Occipital lobe (tissue), 2 donors: ENCODE data around the gene CDK5RAP3. TPM values are rescaled to one million over a fixed set of nuclear protein-coding genes. Genes with fewer than 3 reads are reported as not detected.

Source experiments
- DNase-seq: peaks from one replicate; lab custom pipeline; 2025; lab: John Stamatoyannopoulos, UW
- total RNA-seq: library from RNA; depleted of rRNA; stranded (reverse); fragments of >200 nt; gene quantifications from one replicate; pipeline ENCODE4 v1.2.3, GENCODE V29; 2014

CDK5RAP3 gene
- total RNA-seq, 1 donor from 2014 or later, result 61.6 TPM

DNA sequence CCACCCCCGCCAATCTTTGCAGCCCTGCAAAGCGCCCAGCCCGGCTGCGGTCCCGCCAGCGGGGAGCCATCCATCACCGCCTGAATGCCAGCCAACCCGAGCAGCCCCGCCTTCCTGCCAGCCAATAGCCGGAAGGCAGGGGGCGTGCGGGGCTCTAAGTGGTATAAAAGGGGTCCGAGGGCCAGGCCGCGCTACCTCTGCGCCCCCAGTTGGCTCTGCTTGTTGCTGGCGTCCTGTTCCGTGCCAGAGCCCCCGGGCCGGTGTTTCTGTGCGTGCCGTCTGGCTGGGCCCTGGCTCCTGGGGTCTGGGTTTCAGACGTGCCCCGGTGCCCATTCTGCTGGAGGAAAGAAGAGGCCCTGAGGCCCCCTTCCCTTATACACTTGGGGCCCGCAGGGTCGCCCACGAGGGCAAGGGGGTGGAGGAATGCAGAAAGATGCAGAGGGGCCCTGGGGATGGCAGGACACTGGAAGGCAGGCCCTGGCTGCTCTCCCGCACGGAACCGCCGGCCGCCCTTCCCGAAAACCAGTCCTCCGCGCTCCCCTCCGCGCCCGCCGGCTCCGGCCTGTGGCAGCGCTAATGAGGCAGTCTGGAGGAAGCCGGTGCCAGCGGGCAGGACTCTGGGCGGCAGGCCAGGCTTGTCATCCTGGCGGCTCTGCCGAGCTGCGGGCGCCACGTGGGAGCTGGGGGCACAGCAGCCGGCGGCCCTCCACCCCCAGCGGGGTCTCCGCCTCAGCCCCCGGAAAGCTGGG is 52.7 kb downstream of the CDK5RAP3 start:
- peak; percentile 82 for DNase-seq

DNA sequence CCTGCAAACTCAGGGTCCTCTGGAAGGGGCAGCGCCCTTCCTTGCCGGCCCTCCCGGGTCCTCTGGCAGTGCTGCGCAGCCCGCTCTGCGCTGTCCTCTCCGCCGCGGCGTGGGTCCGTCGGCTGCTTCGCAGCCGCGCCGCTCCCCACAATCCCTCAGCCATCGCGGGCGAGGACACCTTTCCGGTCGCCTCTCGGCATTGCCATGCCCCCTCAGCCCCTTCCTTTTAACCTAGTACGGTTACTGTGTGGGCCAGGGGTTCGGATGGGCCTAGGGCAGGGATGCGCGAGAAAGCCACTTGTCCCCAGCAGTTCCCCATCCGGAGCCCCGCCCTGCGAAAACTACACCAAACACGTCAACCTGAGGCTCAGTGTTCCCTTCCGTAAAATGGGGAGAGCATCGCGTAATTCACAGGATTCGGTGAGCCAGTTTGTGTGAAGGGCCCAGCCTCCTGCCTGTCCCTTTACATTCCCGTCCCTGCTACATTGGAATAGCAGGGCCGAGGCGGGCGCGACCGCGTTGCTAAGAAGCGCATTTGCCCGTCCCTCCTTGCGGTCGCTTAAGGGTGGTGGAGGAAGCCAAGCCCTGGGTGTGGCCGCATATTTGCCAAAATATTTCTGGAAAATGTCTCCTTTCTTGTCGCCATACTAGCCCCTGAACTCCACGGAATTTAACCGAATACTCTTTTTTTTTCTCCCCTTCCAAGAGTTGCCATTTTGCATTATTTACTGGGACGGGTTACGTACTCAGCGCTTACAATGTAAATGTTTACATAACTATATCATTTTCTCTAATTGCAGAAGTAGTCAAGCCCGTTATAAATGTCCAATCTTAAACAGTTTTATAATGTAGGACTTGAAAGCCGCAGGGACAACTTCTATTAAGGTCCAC is 53.5 kb downstream of the CDK5RAP3 start:
- DNase-seq, result no peak

DNA sequence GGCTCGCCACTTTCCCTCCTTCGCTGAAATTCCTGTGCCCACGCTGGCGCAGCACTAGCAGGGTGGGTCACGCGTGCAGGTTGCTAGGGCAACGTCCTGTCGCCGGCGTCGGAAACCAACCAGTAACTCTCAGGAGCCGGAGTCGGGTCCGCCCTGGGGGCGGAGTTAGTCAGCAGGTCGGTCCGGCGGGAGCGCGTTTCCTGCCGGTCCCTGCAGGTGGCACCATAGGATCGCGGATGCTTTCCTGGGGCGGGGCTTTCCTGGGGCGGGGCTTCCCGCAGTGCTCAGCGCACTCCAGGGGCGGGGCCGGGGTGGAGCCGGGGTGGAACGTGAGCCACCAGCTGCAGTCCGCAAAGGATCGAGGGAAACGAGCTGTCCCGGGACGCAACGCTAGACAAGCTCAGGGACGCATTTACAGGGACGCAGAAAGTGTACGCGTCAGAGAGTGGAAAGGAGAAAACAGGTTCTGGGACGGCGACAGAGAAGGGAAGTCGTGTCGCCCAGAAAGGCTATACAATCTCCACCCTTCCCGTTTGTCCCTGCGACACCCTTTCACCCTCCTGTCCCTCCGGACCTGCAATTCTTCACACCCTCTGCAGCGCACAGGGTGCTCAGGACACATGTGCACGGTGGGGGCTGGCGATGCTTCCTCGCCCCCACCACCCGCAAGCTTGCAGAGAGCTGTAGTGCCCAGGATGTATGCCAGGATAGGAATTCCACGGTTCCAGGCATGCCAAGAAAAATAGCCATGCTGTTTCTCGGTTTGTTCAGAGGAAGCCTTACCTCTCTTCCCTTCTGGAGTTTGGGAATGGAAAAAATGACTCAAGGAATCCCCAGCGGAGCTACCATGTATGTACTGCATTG is 54.4 kb downstream of the CDK5RAP3 start:
- DNase-seq, result peak; percentile 98

DNA sequence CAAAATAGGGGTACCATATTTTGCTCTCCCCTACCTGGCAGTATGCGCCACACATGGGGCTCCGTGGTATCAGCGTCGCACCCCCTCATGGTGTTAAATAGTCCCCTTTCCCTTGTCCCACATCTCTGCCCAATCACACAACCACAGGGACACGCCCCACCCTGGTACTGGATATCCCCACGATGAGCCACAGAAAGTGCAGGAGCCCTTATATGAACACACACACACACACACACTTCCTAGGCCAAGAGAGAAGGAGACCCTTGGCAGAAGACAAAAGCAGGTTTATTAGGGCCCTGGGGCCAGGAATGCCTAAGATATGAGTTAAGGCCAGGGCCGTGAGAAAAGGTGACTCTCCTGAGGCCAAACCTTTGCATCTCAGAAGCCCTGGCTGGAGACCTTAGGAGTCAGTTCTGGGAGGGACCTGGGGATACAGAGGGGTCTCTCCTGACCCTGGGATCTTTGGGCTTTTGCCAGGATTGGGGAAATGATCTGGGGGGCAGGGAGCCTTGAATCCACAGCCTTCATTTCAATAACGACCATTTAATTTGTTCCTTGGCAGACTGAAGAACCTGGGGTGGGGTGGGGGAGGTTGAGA is 55.1 kb downstream of the CDK5RAP3 start:
- DNase-seq, result no peak

DNA sequence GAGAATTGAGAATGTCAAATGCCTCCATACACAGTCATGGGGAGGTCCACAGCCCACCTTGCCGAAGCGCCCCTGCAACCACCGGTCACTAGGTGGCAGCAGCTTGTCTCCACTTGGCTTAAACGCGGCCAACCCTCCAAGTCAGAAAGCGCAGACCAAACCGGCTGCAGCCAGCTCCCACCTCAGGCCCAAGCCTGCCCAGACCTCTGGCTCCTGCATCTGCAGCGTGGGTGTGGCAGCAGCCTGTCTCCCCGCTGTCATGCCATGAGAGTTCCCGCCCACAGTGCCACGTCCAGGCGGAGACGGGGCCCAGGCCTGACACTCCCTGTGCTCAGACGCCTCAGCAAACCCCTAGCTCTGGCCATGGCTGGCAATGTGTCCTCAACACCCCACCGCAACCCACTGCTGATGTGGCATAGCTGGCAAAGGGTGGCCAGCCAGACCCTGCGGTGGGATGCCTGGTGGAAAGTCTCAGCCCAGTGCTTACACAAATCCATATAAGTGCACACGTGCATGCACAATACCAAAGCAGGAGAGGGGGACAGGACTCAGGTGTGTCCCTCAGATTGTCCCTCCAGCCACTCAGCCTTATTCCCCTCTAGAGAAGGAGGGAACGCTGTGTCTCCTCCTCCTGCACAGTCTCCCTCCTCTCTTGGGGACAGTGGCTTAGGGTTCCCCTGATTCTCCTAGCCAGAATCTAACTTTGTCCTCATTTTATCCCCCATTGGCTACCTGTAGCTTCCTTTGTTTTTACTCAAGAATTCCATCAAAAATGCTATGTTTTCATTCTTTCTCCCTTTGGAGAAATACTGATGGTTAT is 55.8 kb downstream of the CDK5RAP3 start:
- no peak for DNase-seq

DNA sequence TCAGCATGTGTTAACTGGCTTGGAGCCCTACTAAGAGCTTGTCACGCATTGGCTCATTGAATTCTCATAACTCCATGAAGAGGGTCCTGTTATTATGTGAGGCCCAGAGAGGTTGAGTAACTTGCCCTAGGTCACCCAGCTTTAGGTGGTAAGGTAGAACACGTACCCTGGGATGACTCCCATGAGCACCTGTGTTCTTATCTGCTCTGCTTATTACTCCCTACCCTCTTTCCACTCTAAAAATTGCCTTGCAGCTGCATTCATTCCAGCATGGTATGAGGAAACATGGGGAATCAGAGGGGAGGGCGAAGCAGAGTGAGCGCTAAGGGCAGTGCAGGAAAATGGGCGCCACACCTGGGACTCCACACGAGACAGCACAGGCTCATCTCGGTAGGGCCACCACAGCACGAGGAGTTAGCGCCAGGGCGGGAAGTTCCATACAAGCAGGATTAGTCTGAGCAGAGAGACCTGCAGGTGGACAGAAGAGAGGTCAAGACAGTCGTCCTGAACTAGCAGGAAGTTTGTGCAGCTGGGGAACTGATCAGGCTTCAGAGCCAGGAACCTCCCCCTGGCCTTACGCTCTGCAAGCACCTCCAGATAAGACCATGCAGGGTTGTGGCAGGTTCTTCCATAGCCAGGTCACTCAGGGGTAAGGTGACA is 56.5 kb downstream of the CDK5RAP3 start:
- no peak for DNase-seq

DNA sequence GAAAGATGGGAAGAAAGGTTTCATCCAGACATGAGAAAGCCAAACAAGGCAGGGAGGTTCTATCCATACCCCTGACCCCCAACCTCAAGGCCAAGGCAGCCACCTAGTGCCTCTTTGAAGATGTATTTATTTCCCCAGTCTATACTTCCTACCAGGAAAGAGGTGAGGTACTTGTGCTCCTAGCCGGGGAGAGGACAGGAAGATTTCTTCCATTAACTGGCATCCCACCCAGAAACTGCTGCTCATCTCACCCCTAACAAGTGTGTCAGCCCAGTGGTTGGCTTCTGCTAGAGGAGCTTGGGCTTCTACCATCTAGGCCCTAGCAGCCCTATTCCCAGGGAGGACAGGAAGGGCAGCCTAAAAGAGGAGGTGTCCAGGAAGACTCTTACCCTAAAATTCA is 57.8 kb downstream of the CDK5RAP3 start:
- DNase-seq, result no peak

DNA sequence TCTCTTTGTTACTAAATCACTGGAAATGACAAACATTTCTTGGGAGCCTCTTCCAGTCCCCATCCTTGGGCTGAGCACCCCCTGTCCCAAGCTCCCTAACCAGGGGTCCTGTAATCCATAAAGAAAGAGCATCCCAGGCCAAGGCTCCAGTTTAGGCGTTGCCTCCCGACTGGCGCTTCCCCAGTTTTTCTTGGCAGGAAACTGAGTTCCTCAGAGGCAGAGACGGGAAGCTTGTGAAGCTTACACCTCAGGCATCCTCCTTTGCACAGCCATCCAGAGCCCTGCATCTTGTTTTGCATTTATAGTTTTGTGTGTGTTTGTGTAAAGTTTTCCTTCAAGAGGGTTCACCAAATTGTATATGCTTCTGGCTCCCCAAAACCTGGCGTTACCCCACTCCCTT is 59.6 kb downstream of the CDK5RAP3 start:
- DNase-seq, result no peak

Other genes starting within 250 kb of the CDK5RAP3 start
- gene TBX21, start 237.9 kb upstream of the CDK5RAP3 start, total RNA-seq, result not detected
- gene OSBPL7, start 149.3 kb upstream of the CDK5RAP3 start, total RNA-seq, result 4.5 TPM
- 9.7 TPM for gene MRPL10, start 139.6 kb upstream of the CDK5RAP3 start, total RNA-seq
- not detected for gene LRRC46, start 139.4 kb upstream of the CDK5RAP3 start, total RNA-seq
- gene SCRN2, start 129.8 kb upstream of the CDK5RAP3 start, total RNA-seq, result 17.8 TPM
- 0.16 TPM for gene SP6, start 120.0 kb upstream of the CDK5RAP3 start, total RNA-seq
- gene SP2, start 74.9 kb upstream of the CDK5RAP3 start, total RNA-seq, result 0.31 TPM
- gene PNPO, start 29.5 kb upstream of the CDK5RAP3 start, total RNA-seq, result 7.5 TPM
- gene PRR15L, start 13.2 kb upstream of the CDK5RAP3 start, total RNA-seq, result not detected
- gene COPZ2, start 66.7 kb downstream of the CDK5RAP3 start, total RNA-seq, result 1.7 TPM
- 28.5 TPM for gene NFE2L1, start 77.2 kb downstream of the CDK5RAP3 start, total RNA-seq
- 78.6 TPM for gene CBX1, start 130.4 kb downstream of the CDK5RAP3 start, total RNA-seq
- 10.0 TPM for gene SNX11, start 136.7 kb downstream of the CDK5RAP3 start, total RNA-seq